K562 (cell line): ENCODE measurements around the gene HIPK1. TPM values are rescaled to one million over a fixed set of nuclear protein-coding genes. Genes with fewer than 3 reads are reported as not detected.

Experiments used
- ATAC-seq: fragments of 200-7000 bp; cut with Tn5 transposase; 3 replicates; pipeline ENCODE4 v1.9.1; 2020; ENCODE audit warnings: moderate library complexity
- BruUV-seq: library from RNA; stranded (reverse); fragments of 400-500 nt; replicated peaks from 2 replicates; lab custom pipeline; 2021; lab: Mats Ljungman, UMichigan
- CTCF ChIA-PET: fragments of 300-600 bp; formaldehyde crosslinking; extraction: SDS; loops from one replicate; lab custom pipeline; 2021; ENCODE audit warnings: low intra/inter-chr PET ratio; lab: Yijun Ruan, JAX
- POLR2A ChIA-PET: fragments of 300-600, 350-650 bp; sonication (Branson Sonifier 250); formaldehyde crosslinking; extraction: SDS; loops from one replicate; lab custom pipeline; 2021; ENCODE audit warnings: antibody characterized with exemption, inconsistent platforms; lab: Yijun Ruan, JAX
- DNase-seq, 4 experiments: peaks; one replicate each; pipeline versions ENCODE4 v3.0.0 to v3.0.0-alpha.2; 2011 to 2018; ENCODE audit warnings: low spot score in 3 of 4, mixed read lengths in 3 of 4; ENCODE audit errors: extremely low read depth in 1 of 4
- FAIRE-seq: peaks from 2 replicates; lab custom pipeline; 2011; peaks lifted over from hg19 to GRCh38; lab: Jason Lieb, UNC
- H2AFZ ChIP-seq: 2 replicates; pipeline ENCODE4 v1.6.0; 2011; ENCODE audit warnings: low read depth, low read length, control low read depth, inconsistent platforms
- H3K27ac ChIP-seq: fragments of 200-600 bp; 3 replicates; pipeline ENCODE4 v1.8.0; 2011; ENCODE audit warnings: low read depth, mild to moderate bottlenecking, control low read depth, inconsistent platforms, low read length, moderate library complexity, mixed read lengths; ENCODE audit errors: extremely low read depth
- H3K27me3 ChIP-seq, 2 experiments: fragments of 300-600 bp in 1 of 2; 2 replicates in 1 of 2; 3 replicates in 1 of 2; pipeline versions ENCODE4 v1.6.0 to v1.8.0; 2011; ENCODE audit warnings: inconsistent platforms in 2 of 2, low read length in 2 of 2, mild to moderate bottlenecking in 1 of 2, mixed read lengths in 1 of 2, moderate library complexity in 1 of 2; ENCODE audit not compliant: control insufficient read depth in 2 of 2, insufficient read depth in 2 of 2
- H3K36me3 ChIP-seq: fragments of 300-600 bp; 3 replicates; pipeline ENCODE4 v1.8.0; 2011; ENCODE audit warnings: mild to moderate bottlenecking, low read length, inconsistent platforms; ENCODE audit not compliant: control insufficient read depth, insufficient read depth
- H3K4me1 ChIP-seq, 2 experiments: fragments of 200-600 bp in 1 of 2; replicated peaks in 1 of 2; 2 replicates in 1 of 2; 3 replicates in 1 of 2; pipeline versions ENCODE4 v1.5.1 to v1.8.0; 2011; ENCODE audit warnings: inconsistent platforms in 2 of 2, low read length in 2 of 2, mild to moderate bottlenecking in 1 of 2, mixed read lengths in 1 of 2, moderate library complexity in 1 of 2; ENCODE audit not compliant: control insufficient read depth in 2 of 2, insufficient read depth in 2 of 2
- H3K4me2 ChIP-seq: 2 replicates; pipeline ENCODE4 v1.6.1; 2011; ENCODE audit warnings: low read length, control low read depth, inconsistent platforms, mixed read lengths; ENCODE audit not compliant: insufficient read depth
- H3K4me3 ChIP-seq: fragments of 200-600 bp; sonication (generic), shearing (Covaris generic); 2 replicates; pipeline ENCODE4 v1.5.1; 2016; ENCODE audit warnings: control low read depth, inconsistent platforms
- H3K79me2 ChIP-seq: fragments of 200-600 bp; 3 replicates; pipeline ENCODE4 v1.8.0; 2011; ENCODE audit warnings: low read length, inconsistent platforms; ENCODE audit not compliant: control insufficient read depth, insufficient read depth
- H3K9ac ChIP-seq, 2 experiments: 2 replicates each; pipeline versions ENCODE4 v1.6.0 to v1.6.1; 2011; ENCODE audit warnings: low read depth in 2 of 2, low read length in 2 of 2, control low read depth in 1 of 2, inconsistent platforms in 1 of 2, mild to moderate bottlenecking in 1 of 2, mixed read lengths in 1 of 2; ENCODE audit not compliant: insufficient read depth in 1 of 2
- H3K9me1 ChIP-seq: one replicate; pipeline ENCODE4 v1.6.0; 2011; ENCODE audit warnings: inconsistent platforms, mild to moderate bottlenecking, low read length, moderate library complexity; ENCODE audit not compliant: control insufficient read depth, insufficient read depth
- H3K9me3 ChIP-seq: replicated peaks from 2 replicates; pipeline ENCODE4 v1.5.1; 2011; ENCODE audit warnings: low read depth, low read length, inconsistent platforms; ENCODE audit not compliant: control insufficient read depth, insufficient read depth
- H4K20me1 ChIP-seq: replicated peaks from 2 replicates; pipeline ENCODE4 v1.6.1; 2011; ENCODE audit warnings: low read length, inconsistent platforms, mixed read lengths; ENCODE audit not compliant: control insufficient read depth, insufficient read depth
- FOXJ3 ChIP-seq: sonication (generic); formaldehyde crosslinking; IDR thresholded peaks from 2 replicates; pipeline ENCODE4 v1.4.0; 2020; ENCODE audit warnings: mild to moderate bottlenecking, missing genetic modification reagents
- GTF2F1 ChIP-seq: IDR thresholded peaks from 2 replicates; pipeline ENCODE4 v1.6.1; 2011; ENCODE audit warnings: low read depth, low read length, improper control_type of control experiment
- NFIC ChIP-seq: fragments of 450-650 bp; IDR thresholded peaks from 2 replicates; pipeline ENCODE4 v1.6.1; 2017; ENCODE audit warnings: mild to moderate bottlenecking, inconsistent platforms
- NR0B1 ChIP-seq: fragments of 450-650 bp; IDR thresholded peaks from one replicate; pipeline ENCODE4 v1.6.1; 2018; ENCODE audit warnings: mild to moderate bottlenecking, moderate library complexity; ENCODE audit not compliant: partially characterized antibody
- POU5F1 ChIP-seq: fragments of 150-350 bp; IDR thresholded peaks from 2 replicates; pipeline ENCODE4 v1.6.1; 2014; ENCODE audit warnings: borderline replicate concordance, low read length, low read depth, mild to moderate bottlenecking; ENCODE audit not compliant: partially characterized antibody
- PRDM10 ChIP-seq: fragments of 450-650 bp; IDR thresholded peaks from 2 replicates; pipeline ENCODE4 v1.6.1; 2018; ENCODE audit not compliant: partially characterized antibody
- PREB ChIP-seq: sonication (generic); formaldehyde crosslinking; IDR thresholded peaks from 2 replicates; pipeline ENCODE4 v1.8.1; 2023; ENCODE audit warnings: mild to moderate bottlenecking, missing genetic modification reagents
- SMAD3 ChIP-seq: fragments of 450-650 bp; formaldehyde crosslinking; conservative IDR thresholded peaks from 2 replicates; pipeline ENCODE4 v1.4.0; 2020; ENCODE audit warnings: mild to moderate bottlenecking
- TCF7L2 ChIP-seq: fragments of 150-350 bp; IDR thresholded peaks from 2 replicates; pipeline ENCODE4 v1.6.1; 2016; ENCODE audit warnings: low read depth, mild to moderate bottlenecking, low read length, moderate library complexity
- TFAP4 ChIP-seq: sonication (generic); formaldehyde crosslinking; IDR thresholded peaks from 2 replicates; pipeline ENCODE4 v1.8.0; 2022; ENCODE audit warnings: missing genetic modification reagents, mild to moderate bottlenecking, moderate library complexity, borderline replicate concordance
- ZNF583 ChIP-seq: fragments of 250-450 bp; sonication (Bioruptor Pico); IDR thresholded peaks from 2 replicates; pipeline ENCODE4 v1.4.0; 2020
- ZNF740 ChIP-seq, 3 experiments: fragments of 200-800 bp in 1 of 3; sonication (Bioruptor generic) in 1 of 3; sonication (generic) in 1 of 3; formaldehyde crosslinking in 1 of 3; IDR thresholded peaks; 2 replicates each; pipeline versions ENCODE4 v1.6.1 to v1.8.0; 2016 to 2022; ENCODE audit warnings: mild to moderate bottlenecking in 2 of 3, missing compliant biosample characterization in 2 of 3, missing genetic modification characterization in 2 of 3, missing genetic modification reagents in 1 of 3
- WGBS: fragments of 100-300 bp; shearing (Covaris generic); methylation state at CpG from one replicate; pipeline ENCODE4 v1.1.6; 2016; ENCODE audit warnings: low coverage, mixed read lengths; ENCODE audit not compliant: insufficient coverage; ENCODE audit errors: missing lambda C conversion rate; 5-methylcytosine and 5-hydroxymethylcytosine counted together
- in situ Hi-C: fragments of 300-500 bp; cut with MboI; formaldehyde crosslinking; loops from 4 replicates; pipeline ENCODE4 v1.15.0; 2018; ENCODE audit warnings: inconsistent platforms, mixed read lengths
- intact Hi-C: fragments of 100-400 bp; cut with micrococcal nuclease; formaldehyde crosslinking; loops from 2 replicates; pipeline ENCODE4 v1.14.2; 2022
- polyA plus RNA-seq, 8 experiments: library from polyadenylated mRNA; depleted of rRNA in 4 of 8; stranded (reverse) in 5 of 8; unstranded in 3 of 8; fragments of >200 nt; fragmentation: Nextera tagmentation in 2 of 8; fragmentation: Illumina TruSeq in 1 of 8; extraction: Ambion mirVana in 2 of 8; extraction: Trizol in 1 of 8; gene quantifications; 2 replicates each; pipeline versions ENCODE4 v1.2.1 to v1.2.3, GENCODE V29; 2011 to 2014; ENCODE audit warnings: inconsistent platforms in 1 of 8, missing spikeins in 1 of 8
- total RNA-seq, 7 experiments: library from RNA; depleted of rRNA in 6 of 7; stranded (reverse); fragments of >200 nt in 6 of 7; fragmentation: Illumina TruSeq in 2 of 7; extraction: Trizol in 2 of 7; gene quantifications; 2 replicates each; pipeline versions ENCODE4 v1.2.1 to v1.2.3, GENCODE V29; 2011 to 2021; ENCODE audit warnings: low replicate concordance in 1 of 7

The HIPK1 gene
- total and polyA plus RNA-seq, 9 of the 15 experiments (the other 6 are each of a cell fraction or from before 2014, with no cell fraction given) = 10.0 to 57.9 (median 29.6) TPM

- FAIRE-seq = peak; percentile 42
- peaks cover 57% of the 10 kb centered on the region for H3K36me3 ChIP-seq
- H3K9me3 ChIP-seq = no peaks in the 10 kb centered on the region
- DNase-seq = peak in 2 of 4 experiments; percentile 23 to 33
- in situ Hi-C loops (no loop called here), intact Hi-C loops (no loop called here)
- H3K79me2 ChIP-seq = peaks cover 34% of the 10 kb centered on the region
- no peaks in the 10 kb centered on the region for H4K20me1 ChIP-seq
- peaks cover 3% of the 10 kb centered on the region for H3K9me1 ChIP-seq
- peak overlapping the region in 1 of 2 experiments; percentile 31; a peak in 2 of 4 replicates for H3K9ac ChIP-seq
- peak overlapping the region; percentile 30 for H3K27ac ChIP-seq
- no peaks in the 10 kb centered on the region for H3K27me3 ChIP-seq
- CTCF ChIA-PET = no interaction called here
- BruUV-seq = no TSS peak
- peaks cover 25 to 43% of the 10 kb centered on the region in 2 experiments; a peak in 4 of 5 replicates for H3K4me1 ChIP-seq
- peak; percentile 14; the same call in 2 of the 3 replicates for ATAC-seq
- POLR2A ChIA-PET = interaction anchor here (0.7 to 4.4 kb wide), 9 partner anchors 8 to 126 kb away, joined by 3 to 33 read pairs (median 5); partner anchors contain the start of genes AP4B1, DCLRE1B and HIPK1
- H2AFZ ChIP-seq = no peak overlapping the region
- H3K4me2 ChIP-seq = peak overlapping the region; percentile 42
- 73% methylated on average over 6 of the region's 6 CpGs for WGBS
- H3K4me3 ChIP-seq = no peak overlapping the region
- TF ChIP-seq TFAP4 (CRISPR knock-in tag) (peak; percentile 18; the same call in 1 of the 2 replicates), FOXJ3 (CRISPR knock-in tag) (no peak), GTF2F1 (no peak), PREB (CRISPR knock-in tag) (peak; percentile 42; the same call in 1 of the 2 replicates), NFIC (peak; percentile 71), NR0B1 (no peak), PRDM10 (peak; percentile 78), ZNF583 (CRISPR knock-in tag) (no peak), TCF7L2 (no peak), POU5F1 (no peak), ZNF740 (CRISPR knock-in tag; IDR thresholded peaks at IDR 0.05) (no peak), ZNF740 (tag; IDR thresholded peaks at IDR 0.05) (no peak), SMAD3 (CRISPR knock-in tag) (no peak)
These were observed 16.4 kb upstream of the HIPK1 start for GRCh38 chr1:113912594-113913311.
